Testis (tissue), 3 donors: ENCODE data around the gene SHROOM3. TPM values are rescaled to one million over a fixed set of nuclear protein-coding genes. Genes with fewer than 3 reads are reported as not detected.

Experiments used
- DNase-seq: peaks from one replicate; pipeline ENCODE4 v3.0.0-alpha.2; 2019
- H3K27ac ChIP-seq, 2 donors: fragments of 200-600 bp; sonication (generic); one replicate each; pipeline ENCODE4 v1.5.1; 2019
- H3K27me3 ChIP-seq: fragments of 200-600 bp; sonication (generic); one replicate; pipeline ENCODE4 v1.5.1; 2019
- H3K36me3 ChIP-seq: fragments of 200-600 bp; sonication (generic); one replicate; pipeline ENCODE4 v1.5.1; 2017; ENCODE audit warnings: low read depth; ENCODE audit errors: missing control alignments
- H3K4me1 ChIP-seq: fragments of 200-600 bp; sonication (generic); one replicate; pipeline ENCODE4 v1.5.1; 2019
- H3K4me3 ChIP-seq, 2 donors: fragments of 200-600 bp; sonication (generic); one replicate each; pipeline ENCODE4 v1.5.1; 2017 to 2019
- H3K9me3 ChIP-seq: fragments of 200-600 bp; sonication (generic); one replicate; pipeline ENCODE4 v1.5.1; 2017
- POLR2A ChIP-seq: fragments of 450-650 bp; IDR thresholded peaks from one replicate; pipeline ENCODE4 v1.6.1; 2017; ENCODE audit warnings: antibody characterized with exemption, mild to moderate bottlenecking, moderate library complexity
- WGBS, 2 donors: methylation state at CpG; one replicate each; pipeline ENCODE4 v1.1.5; 2018; 5-methylcytosine and 5-hydroxymethylcytosine counted together
- intact Hi-C: fragments of 100-400 bp; cut with DNase I; formaldehyde crosslinking; loops from one replicate; pipeline ENCODE4 v1.15.1; 2023; ENCODE audit warnings: low total_unique reads
- polyA plus RNA-seq: library from polyadenylated mRNA; stranded (reverse); fragments of 350-450 nt; fragmentation: Illumina TruSeq; extraction: RNeasy Lipid Tissue Mini Kit (QIAGEN cat#74804); gene quantifications from one replicate; pipeline ENCODE4 v1.2.3, GENCODE V29; 2014; ENCODE audit warnings: low read depth, low replicate concordance; ENCODE audit not compliant: insufficient read depth
- total RNA-seq, 2 donors: library from RNA; depleted of rRNA; stranded (reverse); fragments of >200 nt; gene quantifications; one replicate each; pipeline ENCODE4 v1.2.3, GENCODE V29; 2016
- TF ChIP-seq, protein P1 (sequence below), 3 experiments: fragments of 450-650 bp in 2 of 3; fragments of 200-600 bp in 1 of 3; sonication (generic) in 1 of 3; IDR thresholded peaks; one replicate each; pipeline ENCODE4 v1.5.1; 2016 to 2019; ENCODE audit warnings: antibody characterized with exemption in 3 of 3, mild to moderate bottlenecking in 2 of 3, moderate library complexity in 1 of 3

SHROOM3 gene
- total and polyA plus RNA-seq, 3 donors from 2014 or later, result 3.9 to 7.2 (median 6.4) TPM

DNA sequence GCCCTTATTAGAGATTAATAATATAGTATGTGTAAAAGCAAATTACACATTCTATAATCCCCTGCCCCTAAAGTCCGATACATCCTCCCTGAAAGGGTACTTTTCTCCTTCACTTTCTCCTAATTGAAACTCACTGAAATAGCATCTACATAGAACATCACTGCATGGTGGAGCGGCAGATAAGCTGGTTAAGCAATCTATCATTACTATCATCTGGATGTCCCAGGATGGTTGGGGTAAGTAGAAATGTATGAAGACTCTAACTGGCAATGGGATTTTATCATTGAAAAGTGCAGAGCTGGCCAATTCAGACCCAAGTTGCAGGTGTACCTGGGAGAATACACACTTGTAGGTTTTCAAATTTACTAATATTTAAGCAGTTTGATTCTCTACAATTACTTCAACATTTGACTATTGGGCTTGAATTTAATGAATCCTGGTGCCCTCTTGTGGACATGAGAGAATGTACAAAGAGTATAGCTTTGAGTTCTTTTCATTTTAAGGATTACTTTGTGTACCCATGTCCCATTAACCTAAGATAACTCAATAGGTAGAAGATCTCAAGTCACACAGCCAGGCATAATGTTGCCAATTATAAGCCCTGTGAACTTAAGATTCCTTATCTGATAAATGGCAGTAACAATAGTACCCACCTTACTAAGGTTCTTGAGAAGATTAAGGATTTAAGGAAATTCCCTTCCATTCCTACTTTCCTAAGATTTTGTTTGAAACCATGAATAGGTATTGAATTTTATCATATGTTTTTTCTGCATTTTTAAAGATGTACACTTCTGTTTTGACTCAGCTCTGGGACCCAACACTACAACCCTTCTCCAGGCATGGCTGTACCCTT, 69.8 kb downstream of the SHROOM3 start:
- no peak for TF ChIP-seq POLR2A
- TF ChIP-seq, protein P1, sequence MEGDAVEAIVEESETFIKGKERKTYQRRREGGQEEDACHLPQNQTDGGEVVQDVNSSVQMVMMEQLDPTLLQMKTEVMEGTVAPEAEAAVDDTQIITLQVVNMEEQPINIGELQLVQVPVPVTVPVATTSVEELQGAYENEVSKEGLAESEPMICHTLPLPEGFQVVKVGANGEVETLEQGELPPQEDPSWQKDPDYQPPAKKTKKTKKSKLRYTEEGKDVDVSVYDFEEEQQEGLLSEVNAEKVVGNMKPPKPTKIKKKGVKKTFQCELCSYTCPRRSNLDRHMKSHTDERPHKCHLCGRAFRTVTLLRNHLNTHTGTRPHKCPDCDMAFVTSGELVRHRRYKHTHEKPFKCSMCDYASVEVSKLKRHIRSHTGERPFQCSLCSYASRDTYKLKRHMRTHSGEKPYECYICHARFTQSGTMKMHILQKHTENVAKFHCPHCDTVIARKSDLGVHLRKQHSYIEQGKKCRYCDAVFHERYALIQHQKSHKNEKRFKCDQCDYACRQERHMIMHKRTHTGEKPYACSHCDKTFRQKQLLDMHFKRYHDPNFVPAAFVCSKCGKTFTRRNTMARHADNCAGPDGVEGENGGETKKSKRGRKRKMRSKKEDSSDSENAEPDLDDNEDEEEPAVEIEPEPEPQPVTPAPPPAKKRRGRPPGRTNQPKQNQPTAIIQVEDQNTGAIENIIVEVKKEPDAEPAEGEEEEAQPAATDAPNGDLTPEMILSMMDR (IDR thresholded peaks at IDR 0.05), result peak; percentile 35 to 54 (median 40)
- Histone ChIP-seq H3K27ac (no peak overlapping the region), H3K36me3 (no peaks in the 10 kb centered on the region), H3K4me3 (no peak overlapping the region), H3K9me3 (no peaks in the 10 kb centered on the region), H3K27me3 (no peaks in the 10 kb centered on the region), H3K4me1 (no peaks in the 10 kb centered on the region)
- WGBS, 2 donors, result 70% methylated on average over 2 of the region's 2 CpGs
- no peak for DNase-seq
- intact Hi-C loops, result no loop called here

DNA sequence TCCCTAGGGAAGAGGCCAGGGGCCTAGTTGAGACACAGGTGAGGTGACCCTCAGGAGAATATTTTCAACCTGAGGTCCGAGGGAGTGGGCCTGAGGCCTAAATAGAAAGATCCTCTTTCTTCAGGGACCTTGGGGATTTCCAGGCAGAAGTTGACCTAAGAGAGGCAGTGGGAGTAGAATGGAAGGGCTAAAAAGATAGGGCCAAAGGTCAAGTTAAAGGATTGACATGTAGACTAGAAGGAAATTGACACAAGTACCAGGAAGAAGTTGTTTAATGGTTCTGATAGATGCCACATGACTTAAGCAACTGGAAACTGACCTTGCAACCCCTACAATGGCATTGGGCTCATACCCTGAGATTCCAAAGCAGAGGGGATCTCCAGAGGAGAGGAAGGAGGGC, 76.9 kb downstream of the SHROOM3 start:
- Histone ChIP-seq H3K36me3 (no peaks in the 10 kb centered on the region), H3K27me3 (no peaks in the 10 kb centered on the region), H3K4me3 (no peak overlapping the region), H3K9me3 (no peaks in the 10 kb centered on the region), H3K27ac (no peak overlapping the region), H3K4me1 (no peaks in the 10 kb centered on the region)
- intact Hi-C loops, result no loop called here
- WGBS, 2 donors, result 73 to 76% methylated on average over 1 of the region's 1 CpG
- no peak for DNase-seq
- TF ChIP-seq POLR2A, result no peak
- TF ChIP-seq, protein P1 (IDR thresholded peaks at IDR 0.05), result no peak

DNA sequence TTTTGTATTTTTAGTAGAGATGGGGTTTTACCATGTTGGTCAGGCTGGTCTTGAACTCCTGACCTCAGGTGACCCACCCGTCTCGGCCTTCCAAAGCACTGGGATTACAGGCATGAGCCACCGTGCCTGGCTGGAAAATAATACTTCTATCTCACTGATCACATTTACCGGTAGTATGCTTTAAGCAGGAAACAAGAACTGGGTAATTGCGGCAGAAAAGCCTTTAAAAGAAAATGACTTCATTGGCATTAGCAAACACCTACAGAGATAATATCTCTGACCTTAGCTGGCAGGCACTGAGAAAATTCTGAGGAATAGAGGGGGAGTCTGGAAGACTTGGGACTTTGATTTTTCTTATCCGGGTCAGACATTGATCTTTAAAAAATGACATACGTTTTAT, 78.5 kb downstream of the SHROOM3 start:
- no peak for DNase-seq
- Histone ChIP-seq H3K27ac (no peak overlapping the region), H3K9me3 (no peaks in the 10 kb centered on the region), H3K27me3 (no peaks in the 10 kb centered on the region), H3K4me3 (no peak overlapping the region), H3K36me3 (no peaks in the 10 kb centered on the region), H3K4me1 (no peaks in the 10 kb centered on the region)
- intact Hi-C loops, result no loop called here
- WGBS, 2 donors, result 79 to 93% methylated on average over 7 of the region's 7 CpGs
- no peak for TF ChIP-seq POLR2A
- TF ChIP-seq, protein P1 (IDR thresholded peaks at IDR 0.05), result no peak

DNA sequence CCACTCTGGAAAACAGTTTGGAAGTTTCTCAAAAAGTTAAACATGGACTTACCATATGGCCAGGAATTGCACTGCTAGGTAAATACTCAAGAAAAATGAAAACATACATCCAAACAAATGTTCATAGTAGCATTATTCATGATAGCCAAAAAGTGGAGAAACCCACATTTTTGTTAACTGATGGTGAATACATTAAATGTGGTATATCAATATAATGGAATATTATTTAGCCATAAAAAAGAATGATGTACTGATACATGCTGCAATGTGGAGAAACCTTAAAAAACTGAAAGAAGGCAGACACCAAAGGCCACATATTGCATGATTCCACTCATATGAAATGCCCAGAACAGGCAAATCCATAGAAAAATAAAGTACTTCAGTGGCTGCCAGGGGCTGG, 79.1 kb downstream of the SHROOM3 start:
- no peak for DNase-seq
- Histone ChIP-seq H3K27ac (no peak overlapping the region), H3K27me3 (no peaks in the 10 kb centered on the region), H3K4me3 (no peak overlapping the region), H3K4me1 (no peaks in the 10 kb centered on the region), H3K9me3 (no peaks in the 10 kb centered on the region), H3K36me3 (no peaks in the 10 kb centered on the region)
- TF ChIP-seq POLR2A, result no peak
- TF ChIP-seq, protein P1 (IDR thresholded peaks at IDR 0.05), result no peak
- intact Hi-C loops, result no loop called here
